ENCODE data around the gene PLXNA2.

DNA sequence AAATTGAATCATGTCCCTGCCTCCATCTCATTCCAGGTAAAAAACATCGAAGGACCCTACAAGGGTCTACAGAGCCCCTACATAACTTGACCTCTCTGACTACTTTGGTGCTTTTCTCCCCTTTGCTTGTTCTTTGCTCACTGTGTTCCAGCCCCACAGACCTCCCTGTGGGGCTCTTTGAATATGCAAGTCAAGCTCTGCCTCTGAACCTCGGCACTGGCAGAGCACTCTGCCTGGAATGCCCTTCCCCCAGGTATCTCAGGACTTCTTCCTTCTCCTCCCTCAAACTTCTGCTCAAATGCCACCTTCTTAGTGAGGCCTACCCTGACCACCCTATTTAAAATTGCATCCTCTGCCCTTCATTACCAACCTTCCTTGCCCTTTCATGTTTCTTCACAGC is 245.5 kb downstream of the PLXNA2 start:
- TF ChIP-seq, protein P1, sequence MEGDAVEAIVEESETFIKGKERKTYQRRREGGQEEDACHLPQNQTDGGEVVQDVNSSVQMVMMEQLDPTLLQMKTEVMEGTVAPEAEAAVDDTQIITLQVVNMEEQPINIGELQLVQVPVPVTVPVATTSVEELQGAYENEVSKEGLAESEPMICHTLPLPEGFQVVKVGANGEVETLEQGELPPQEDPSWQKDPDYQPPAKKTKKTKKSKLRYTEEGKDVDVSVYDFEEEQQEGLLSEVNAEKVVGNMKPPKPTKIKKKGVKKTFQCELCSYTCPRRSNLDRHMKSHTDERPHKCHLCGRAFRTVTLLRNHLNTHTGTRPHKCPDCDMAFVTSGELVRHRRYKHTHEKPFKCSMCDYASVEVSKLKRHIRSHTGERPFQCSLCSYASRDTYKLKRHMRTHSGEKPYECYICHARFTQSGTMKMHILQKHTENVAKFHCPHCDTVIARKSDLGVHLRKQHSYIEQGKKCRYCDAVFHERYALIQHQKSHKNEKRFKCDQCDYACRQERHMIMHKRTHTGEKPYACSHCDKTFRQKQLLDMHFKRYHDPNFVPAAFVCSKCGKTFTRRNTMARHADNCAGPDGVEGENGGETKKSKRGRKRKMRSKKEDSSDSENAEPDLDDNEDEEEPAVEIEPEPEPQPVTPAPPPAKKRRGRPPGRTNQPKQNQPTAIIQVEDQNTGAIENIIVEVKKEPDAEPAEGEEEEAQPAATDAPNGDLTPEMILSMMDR (IDR thresholded peaks at IDR 0.05), result no peak
- no peak for TF ChIP-seq POLR2A (IDR thresholded peaks at IDR 0.05)

All from body of pancreas (tissue), 4 donors.